Frontal cortex (tissue), 4 donors: Measurements from ENCODE around the gene GSTM2. TPM values are rescaled to one million over a fixed set of nuclear protein-coding genes. Genes with fewer than 3 reads are reported as not detected.
"Not testable (repeated sequence)": the region's sequence is repeated elsewhere in the genome, so short reads cannot be mapped to it uniquely, and the experiment has no call there.

Experiments
- DNase-seq, 2 donors: peaks; one replicate each; pipeline ENCODE4 v3.0.0; 2012; ENCODE audit warnings: low spot score in 2 of 2
- FAIRE-seq: peaks from 2 replicates; lab custom pipeline; 2012; peaks lifted over from hg19 to GRCh38; lab: Jason Lieb, UNC
- total RNA-seq: library from RNA; depleted of rRNA; stranded (reverse); fragments of >200 nt; gene quantifications from one replicate; pipeline ENCODE4 v1.2.3, GENCODE V29; 2014
- donor health status: control.
- donor health status: control.
- donor health status: control.

GSTM2 gene
- total RNA-seq, 1 donor from 2014 or later = 18.8 TPM

- FAIRE-seq = no peak
- no peak for DNase-seq
These were observed 1.5 kb downstream of the GSTM2 start for GRCh38 chr1:109669246-109669948.

DNA sequence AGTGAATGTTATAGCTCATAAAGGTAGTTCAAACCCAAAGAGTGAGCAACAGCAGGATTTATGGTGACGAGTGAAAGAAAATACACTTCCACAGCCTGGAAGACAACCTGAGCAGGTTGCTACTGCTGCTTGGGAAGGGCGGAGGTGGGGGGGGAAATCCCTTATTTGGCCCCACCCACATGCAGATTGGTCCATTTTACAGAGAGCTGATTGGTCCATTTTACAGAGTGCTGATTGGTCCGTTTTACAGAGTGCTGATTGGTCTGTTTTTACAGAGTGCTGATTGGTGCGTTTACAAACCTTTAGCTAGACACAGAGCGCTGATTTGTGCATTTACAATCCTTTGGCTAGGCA lies 2.1 kb downstream of the GSTM2 start:
- FAIRE-seq, DNase-seq: not testable (repeated sequence)

DNA sequence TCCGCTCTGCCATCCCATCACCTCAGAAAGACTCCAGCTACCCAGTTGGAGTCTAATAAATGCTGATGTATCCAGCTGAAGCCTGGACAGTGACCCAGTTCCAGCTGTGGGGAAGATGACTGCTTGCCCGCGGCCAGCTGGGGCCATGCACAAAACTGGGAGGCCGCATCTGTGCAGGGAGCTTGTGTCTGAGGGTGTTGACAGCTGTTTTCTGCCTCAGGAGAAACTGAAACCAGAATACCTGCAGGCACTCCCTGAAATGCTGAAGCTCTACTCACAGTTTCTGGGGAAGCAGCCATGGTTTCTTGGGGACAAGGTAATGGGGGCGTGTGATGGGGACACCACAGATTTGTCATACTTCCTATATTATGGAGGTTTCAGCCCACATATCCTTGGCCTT lies 3.2 kb downstream of the GSTM2 start:
- FAIRE-seq (no peak), DNase-seq (no peak)

GRCh38 chr1:109673861-109674260 lies 6.0 kb downstream of the GSTM2 start:
- FAIRE-seq, DNase-seq: not testable (repeated sequence)

GRCh38 chr1:109676683-109677381 lies 9.0 kb downstream of the GSTM2 start:
- FAIRE-seq, DNase-seq: not testable (repeated sequence)

- DNase-seq (no peak), FAIRE-seq (no peak)
These were observed 9.6 kb downstream of the GSTM2 start for GRCh38 chr1:109677459-109677858.

- DNase-seq, FAIRE-seq: not testable (repeated sequence)
These were observed 10.8 kb downstream of the GSTM2 start for GRCh38 chr1:109678637-109679036.

- not testable (repeated sequence) for FAIRE-seq, DNase-seq
These were observed 16.9 kb downstream of the GSTM2 start for GRCh38 chr1:109684777-109685176.

DNA sequence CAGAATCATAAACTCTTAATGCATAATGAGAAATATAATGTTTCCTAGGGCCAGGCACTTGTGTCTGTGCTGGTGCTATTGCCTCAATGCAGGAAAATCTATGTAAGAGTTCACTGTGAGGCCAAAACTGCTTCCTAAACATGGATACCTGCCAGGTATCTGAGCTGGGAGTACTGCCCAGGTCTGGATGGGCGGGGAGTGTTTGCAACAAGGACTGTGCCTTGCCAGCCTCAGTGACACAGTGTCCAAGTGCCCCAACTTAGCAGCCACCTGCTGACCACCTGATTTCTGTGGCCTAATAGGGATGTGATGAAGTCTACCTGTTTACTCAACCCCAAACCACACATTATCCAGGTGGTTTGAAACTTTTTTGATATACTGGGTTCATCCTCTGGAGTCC lies 17.5 kb downstream of the GSTM2 start:
- FAIRE-seq, DNase-seq: not testable (repeated sequence)

DNA sequence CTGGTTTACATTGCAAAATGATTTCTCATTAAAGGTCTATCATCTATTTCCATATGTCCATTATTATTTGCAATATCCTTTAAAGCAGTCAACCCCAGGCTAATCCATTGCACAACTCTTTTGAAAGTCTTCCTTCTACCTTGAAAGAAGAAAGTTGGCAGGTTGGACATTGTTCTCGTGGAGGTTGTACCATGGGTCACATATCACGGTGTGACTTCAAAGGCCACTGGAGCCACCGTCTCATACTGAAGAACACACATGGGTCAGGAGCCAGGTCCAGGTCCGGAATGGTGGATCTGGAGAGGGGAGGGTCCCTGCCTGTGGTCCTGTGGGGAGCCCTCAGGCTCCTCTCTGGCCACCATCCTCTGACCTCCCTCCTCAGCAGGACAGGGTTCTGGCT lies 18.0 kb downstream of the GSTM2 start:
- DNase-seq, FAIRE-seq: not testable (repeated sequence)

DNA sequence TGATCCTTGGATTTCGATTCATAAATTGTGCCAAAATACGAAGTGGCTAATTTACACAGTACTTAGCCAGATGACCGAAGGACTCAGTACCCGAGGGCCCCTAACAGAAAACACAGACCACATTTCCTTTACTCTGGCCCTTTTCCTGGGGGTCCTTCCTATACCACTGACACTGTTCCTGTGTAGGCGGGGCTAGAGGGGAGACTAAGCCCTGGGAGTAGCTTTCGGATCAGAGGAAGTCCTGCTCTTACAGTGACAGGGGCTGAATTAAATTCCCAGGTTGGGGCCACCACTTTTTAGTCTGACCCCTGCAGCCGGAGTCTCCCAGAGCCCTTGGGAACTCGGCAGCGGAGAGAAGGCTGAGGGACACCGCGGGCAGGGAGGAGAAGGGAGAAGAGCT lies 19.3 kb downstream of the GSTM2 start:
- FAIRE-seq, DNase-seq: not testable (repeated sequence)

GRCh38 chr1:109687641-109688499 lies 20.0 kb downstream of the GSTM2 start, which contains the start of gene GSTM1:
GSTM1 (plus strand) TSS chr1:109687817; CDS start chr1:109687874, 57 bp downstream.
- DNase-seq = no peak
- no peak for FAIRE-seq

DNA sequence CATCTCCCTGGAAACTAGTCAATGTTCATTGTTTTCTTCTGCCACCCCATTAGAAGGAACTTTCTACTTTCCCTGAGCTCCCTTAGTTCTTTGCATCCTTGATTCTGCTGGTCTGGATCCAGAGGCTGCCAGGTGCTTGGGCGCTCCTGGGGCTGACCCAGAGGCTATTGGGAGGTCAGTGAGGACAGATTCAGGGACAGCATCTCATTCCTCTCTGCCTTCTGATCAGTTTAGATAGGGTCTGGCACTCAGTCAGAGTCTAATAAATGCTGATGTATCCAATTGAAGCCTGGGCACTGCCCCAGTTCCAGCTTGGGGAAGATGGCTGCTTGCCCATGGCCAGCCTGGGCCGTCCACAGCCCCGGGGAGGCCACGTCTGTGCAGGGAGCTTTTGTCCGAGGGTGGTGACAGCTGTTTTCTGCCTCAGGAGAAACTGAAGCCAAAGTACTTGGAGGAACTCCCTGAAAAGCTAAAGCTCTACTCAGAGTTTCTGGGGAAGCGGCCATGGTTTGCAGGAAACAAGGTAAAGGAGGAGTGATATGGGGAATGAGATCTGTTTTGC lies 22.1 kb downstream of the GSTM2 start:
- FAIRE-seq (no peak), DNase-seq (no peak)

DNA sequence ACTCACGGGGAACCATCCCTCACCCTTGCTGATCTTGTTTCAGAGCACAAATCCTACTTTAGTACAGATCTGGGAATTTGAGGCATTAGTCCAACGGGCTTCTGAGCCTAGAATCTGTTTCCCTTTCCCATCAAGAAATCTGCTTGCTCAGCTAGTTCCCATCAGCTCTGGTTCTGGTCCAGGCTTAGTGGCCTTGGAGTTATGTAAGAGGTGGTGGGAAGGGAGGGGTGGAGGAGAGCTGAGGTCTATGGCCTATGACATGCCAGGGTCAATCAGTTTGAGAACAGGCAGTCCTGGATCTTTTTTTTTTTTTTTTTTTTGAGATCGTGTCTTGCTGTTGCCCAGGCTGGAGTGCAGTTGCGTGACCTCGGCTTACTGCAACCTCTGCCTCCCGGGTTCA lies 23.9 kb downstream of the GSTM2 start:
- no peak for DNase-seq
- no peak for FAIRE-seq

GRCh38 chr1:109694400-109694799 lies 26.5 kb downstream of the GSTM2 start:
- FAIRE-seq, DNase-seq: not testable (repeated sequence)

- not testable (repeated sequence) for FAIRE-seq, DNase-seq
These were observed 27.3 kb downstream of the GSTM2 start for GRCh38 chr1:109695138-109695537.

- no peak for FAIRE-seq
- DNase-seq = no peak
These were observed 29.2 kb downstream of the GSTM2 start for GRCh38 chr1:109697066-109697465.

DNA sequence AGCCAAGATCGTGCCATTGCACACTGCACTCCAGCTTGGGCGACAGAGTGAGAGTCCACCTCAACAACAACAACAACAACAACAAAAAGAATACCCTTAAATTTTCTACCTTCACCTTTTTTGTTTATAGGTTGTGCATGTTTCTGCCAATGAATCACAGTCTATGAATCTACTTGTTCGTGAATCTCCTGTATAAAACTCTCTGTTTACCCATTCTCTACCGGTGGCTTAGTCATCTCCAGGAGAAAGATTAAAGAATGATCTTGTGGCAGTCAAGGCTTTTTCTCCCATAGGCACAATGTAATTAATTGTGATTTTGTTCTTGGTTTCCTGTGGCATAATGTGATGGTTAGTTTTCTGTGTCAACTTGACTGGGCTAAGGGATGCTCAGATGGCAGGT lies 30.0 kb downstream of the GSTM2 start:
- FAIRE-seq, DNase-seq: not testable (repeated sequence)

GRCh38 chr1:109702940-109703339 lies 35.1 kb downstream of the GSTM2 start:
- not testable (repeated sequence) for FAIRE-seq, DNase-seq

- FAIRE-seq = no peak
- DNase-seq = no peak
These were observed 36.3 kb downstream of the GSTM2 start for GRCh38 chr1:109704173-109704572.
